Measurements from ENCODE around the gene OVCA2.

DNA sequence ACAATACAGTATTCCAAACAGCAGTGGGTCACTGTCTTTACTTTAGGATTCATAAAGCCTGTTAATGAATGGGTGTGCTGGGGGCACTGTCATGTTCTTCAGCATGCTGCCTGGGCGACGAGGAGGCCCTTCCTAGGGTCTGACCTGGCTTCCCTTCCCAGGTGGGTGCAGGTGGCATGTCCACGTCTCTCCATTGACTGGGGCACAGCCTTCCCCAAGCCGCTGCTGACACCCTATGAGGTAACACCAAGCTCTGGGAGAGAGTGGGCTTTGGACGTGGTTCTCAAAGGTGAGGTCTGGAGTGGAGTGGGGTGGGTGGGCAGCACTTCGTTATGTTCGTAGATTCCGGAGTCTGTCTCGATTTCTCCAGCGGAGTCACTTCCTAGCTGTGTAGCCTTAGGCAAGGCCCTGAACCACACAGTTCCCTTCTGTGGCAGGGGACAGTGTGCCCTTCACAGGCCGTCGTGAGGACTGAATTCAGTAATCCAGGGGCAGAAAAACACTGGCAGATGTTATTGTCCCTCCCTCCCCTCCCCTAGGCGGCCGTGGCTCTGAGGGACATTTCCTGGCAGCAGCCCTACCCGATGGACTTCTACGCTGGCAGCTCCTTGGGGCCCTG, 771 bp upstream of the OVCA2 start:
- TF ChIP-seq, protein P1, sequence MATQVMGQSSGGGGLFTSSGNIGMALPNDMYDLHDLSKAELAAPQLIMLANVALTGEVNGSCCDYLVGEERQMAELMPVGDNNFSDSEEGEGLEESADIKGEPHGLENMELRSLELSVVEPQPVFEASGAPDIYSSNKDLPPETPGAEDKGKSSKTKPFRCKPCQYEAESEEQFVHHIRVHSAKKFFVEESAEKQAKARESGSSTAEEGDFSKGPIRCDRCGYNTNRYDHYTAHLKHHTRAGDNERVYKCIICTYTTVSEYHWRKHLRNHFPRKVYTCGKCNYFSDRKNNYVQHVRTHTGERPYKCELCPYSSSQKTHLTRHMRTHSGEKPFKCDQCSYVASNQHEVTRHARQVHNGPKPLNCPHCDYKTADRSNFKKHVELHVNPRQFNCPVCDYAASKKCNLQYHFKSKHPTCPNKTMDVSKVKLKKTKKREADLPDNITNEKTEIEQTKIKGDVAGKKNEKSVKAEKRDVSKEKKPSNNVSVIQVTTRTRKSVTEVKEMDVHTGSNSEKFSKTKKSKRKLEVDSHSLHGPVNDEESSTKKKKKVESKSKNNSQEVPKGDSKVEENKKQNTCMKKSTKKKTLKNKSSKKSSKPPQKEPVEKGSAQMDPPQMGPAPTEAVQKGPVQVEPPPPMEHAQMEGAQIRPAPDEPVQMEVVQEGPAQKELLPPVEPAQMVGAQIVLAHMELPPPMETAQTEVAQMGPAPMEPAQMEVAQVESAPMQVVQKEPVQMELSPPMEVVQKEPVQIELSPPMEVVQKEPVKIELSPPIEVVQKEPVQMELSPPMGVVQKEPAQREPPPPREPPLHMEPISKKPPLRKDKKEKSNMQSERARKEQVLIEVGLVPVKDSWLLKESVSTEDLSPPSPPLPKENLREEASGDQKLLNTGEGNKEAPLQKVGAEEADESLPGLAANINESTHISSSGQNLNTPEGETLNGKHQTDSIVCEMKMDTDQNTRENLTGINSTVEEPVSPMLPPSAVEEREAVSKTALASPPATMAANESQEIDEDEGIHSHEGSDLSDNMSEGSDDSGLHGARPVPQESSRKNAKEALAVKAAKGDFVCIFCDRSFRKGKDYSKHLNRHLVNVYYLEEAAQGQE (IDR thresholded peaks at IDR 0.05; ENCODE audit: insufficient read depth in 1 of 2, low read depth in 2 of 2, low read length in 1 of 2): no peak
- TF ChIP-seq, protein P2, sequence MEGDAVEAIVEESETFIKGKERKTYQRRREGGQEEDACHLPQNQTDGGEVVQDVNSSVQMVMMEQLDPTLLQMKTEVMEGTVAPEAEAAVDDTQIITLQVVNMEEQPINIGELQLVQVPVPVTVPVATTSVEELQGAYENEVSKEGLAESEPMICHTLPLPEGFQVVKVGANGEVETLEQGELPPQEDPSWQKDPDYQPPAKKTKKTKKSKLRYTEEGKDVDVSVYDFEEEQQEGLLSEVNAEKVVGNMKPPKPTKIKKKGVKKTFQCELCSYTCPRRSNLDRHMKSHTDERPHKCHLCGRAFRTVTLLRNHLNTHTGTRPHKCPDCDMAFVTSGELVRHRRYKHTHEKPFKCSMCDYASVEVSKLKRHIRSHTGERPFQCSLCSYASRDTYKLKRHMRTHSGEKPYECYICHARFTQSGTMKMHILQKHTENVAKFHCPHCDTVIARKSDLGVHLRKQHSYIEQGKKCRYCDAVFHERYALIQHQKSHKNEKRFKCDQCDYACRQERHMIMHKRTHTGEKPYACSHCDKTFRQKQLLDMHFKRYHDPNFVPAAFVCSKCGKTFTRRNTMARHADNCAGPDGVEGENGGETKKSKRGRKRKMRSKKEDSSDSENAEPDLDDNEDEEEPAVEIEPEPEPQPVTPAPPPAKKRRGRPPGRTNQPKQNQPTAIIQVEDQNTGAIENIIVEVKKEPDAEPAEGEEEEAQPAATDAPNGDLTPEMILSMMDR (IDR thresholded peaks at IDR 0.05): no peak
- TF ChIP-seq POLR2AphosphoS5 (IDR thresholded peaks at IDR 0.05; ENCODE audit: low read depth, low read length): no peak
- no peak for TF ChIP-seq SIN3A (IDR thresholded peaks at IDR 0.05; ENCODE audit: borderline replicate concordance, insufficient read depth, low read depth, low read length)
- TF ChIP-seq TCF7L2 (IDR thresholded peaks at IDR 0.05; ENCODE audit: low read depth, low read length): no peak
